Measurements from ENCODE around the gene FOXI3.
"Not testable (repeated sequence)": the region's sequence is repeated elsewhere in the genome, so short reads cannot be mapped to it uniquely, and the experiment has no call there.

FOXI3 gene

DNA sequence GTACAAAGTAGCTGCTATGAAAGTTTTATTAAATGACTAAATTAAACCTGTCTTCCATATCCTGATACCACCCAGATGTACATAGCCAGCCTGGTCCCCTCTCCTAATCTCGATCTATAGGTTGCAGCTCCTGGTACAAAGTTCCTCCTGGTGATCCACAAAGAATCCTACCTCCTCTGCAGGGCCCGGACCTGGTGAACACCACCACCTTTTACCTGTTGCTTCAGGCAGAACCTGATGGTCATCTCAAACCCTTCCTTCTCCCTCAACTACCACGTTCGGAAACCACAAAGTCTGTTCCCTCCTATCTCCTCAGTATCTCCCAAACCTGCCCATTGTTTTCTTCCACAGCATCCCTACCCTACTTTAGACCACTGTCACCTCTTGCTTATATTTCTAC is 15.5 kb downstream of the FOXI3 start:
- no peak for DNase-seq

DNA sequence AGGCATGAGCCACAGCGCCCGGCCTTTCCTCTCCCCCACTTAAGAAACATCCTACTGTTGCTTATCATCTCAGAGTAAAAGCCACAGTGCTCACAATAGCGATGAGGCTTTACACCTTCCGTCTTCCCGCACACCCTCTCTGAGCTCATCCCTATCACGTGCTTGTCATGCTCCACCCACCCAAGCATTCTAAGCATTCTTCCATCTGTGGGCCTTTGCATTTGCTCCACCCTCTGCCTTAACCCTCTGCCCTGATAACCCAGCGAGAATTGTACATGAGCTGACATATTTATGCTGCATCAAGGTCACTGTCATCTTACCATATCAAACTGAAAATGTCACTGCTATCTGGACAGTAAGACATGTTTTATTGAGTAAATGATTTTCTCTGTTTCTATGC is 22.6 kb downstream of the FOXI3 start:
- DNase-seq: no peak

DNA sequence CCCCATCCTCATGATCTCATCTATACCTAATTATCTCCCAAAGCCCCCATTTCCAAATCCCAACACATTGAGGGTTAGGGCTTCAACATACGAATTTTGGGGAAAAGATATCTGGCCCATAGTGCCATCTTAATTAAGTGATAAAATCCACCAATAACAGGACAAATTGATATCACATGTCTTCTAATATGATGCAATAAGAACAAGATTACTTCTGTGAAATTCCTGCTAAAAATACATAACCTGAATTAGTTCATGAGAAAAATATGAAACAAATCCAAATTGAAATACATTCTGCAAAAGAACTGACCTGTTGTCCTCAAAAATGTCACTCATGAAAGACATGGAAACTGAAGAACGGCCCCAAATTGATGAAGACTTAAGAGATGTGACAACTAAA is 28.8 kb downstream of the FOXI3 start:
- no peak for DNase-seq

DNA sequence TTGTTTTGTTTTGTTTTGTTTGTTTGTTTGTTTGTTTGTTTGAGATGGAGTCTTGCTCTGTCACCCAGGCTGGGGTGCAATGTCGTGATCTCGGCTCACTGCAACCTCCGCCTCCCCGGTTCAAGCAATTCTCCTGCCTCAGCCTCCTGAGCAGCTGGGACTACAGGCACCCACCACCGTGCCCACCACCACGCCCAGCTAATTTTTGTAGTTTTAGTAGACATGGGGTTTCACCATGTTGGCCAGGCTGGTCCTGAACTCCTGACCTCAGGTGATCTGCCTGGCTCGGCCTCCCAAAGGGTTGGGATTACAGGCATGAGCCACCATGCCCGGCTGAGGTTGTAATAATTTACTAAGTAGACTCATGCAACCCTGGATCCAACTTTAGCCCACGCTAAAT is 33.4 kb downstream of the FOXI3 start:
- DNase-seq: not testable (repeated sequence)

DNA sequence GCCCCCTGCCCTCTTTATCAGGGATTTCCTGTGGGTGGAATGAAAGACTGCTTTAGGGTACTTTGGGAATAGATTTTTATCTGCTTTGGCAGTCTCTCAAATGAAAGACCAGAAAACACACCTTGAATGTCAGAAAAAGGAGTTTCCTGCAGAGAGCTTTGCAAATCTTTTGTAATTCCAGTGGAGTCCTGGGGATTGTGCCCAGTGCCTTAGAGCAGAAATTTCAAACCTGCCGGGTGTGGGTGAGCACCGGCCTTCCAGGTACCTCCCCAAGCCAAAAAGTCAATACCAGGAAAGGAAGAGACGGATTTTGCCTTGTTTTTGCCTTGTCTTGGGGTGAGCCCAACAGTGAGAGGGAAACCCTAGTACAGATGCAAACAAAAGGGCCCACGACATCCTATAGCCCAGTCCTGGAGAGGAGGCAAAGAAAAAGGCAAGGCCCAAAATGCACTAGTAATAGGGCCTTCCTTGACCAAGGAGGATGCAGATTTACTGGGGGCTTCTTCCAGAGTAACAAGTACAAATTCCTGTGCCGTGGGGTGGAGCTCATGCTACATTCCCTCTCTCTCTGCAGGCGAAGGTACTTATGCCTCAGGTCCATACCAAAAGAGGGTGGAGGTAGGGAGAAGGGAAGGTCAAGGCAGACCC is 36.4 kb downstream of the FOXI3 start:
- DNase-seq: no peak

DNA sequence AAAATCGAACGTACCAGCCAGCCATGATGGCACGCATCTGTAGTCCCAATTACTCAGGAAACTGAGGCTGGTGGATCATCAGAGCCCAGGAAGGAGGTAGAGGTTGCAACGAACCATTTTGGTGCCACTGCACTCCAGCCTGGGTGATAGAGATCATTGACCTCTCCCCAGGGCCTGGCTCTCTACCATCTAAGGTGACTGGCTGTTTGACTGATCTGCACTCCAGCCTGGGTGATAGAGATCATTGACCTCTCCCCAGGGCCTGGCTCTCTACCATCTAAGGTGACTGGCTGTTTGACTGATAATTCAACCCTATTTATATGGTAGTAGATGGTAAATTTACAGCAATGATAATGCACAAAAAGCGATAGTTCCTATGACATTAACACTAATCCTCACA is 43.6 kb downstream of the FOXI3 start:
- not testable (repeated sequence) for DNase-seq

DNA sequence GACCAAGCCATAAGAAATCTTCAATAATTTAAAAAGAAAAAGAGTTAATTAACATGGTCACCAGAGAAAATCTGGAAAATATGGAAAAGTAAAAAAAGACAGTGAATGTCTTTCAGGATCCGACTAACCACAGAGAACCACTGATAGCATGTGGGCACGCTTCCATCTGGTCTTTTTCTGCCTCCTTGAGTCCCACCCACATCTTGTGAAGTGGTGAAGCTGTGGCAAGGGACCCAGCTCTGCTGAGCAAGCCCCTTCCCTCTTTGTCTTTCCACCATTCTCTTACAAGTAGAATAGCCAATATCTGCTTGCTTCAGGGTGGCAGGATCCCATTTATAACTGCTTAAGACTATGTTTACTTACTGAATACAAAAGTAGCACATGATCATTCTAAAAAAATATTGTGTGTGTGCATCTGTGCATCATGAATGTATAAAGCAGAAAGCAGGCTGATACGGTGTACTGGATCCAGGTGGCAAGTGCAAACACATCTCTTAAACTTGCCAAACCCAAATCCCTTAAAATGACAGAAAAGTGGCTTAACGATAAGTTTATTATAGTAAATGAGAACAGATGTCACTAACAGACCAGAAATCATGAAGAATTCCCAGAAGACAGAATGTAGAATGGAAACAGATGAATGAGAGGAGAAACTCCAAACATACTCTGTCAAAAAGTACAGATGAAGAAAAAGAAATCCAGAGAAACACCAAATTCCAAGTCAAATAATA is 52.3 kb downstream of the FOXI3 start:
- no peak for DNase-seq

DNA sequence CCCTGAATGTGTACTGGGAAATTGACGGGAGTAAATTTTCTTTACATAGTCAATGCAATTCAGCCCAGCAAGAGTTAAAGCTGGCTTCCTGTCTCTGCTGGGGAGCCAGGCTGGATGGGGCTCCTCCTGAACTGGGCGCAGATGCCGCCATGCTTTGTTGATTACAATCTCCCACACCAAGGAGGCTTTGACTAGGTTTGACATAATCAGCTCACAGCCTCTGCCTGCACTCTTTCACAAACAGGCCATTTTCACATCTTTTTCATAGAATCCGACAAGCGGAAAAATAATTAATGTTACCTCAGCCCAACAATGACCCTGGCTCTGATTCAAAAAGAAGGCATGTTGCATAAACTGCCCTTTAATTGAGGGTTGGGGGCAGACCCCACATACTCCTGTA is 54.3 kb downstream of the FOXI3 start:
- DNase-seq: no peak

Measured in NCI-H226 (cell line).